Kidney (tissue), 14 donors: ENCODE measurements around the gene FIBCD1. TPM values are rescaled to one million over a fixed set of nuclear protein-coding genes. Genes with fewer than 3 reads are reported as not detected.

Source experiments
- DNase-seq, 5 donors: peaks; one replicate each; pipeline ENCODE4 v3.0.0-alpha.2; 2013 to 2020
- FAIRE-seq: peaks from 2 replicates; lab custom pipeline; 2012; peaks lifted over from hg19 to GRCh38; lab: Jason Lieb, UNC
- H3K27ac ChIP-seq, 2 donors: one replicate each; pipeline ENCODE4 v1.7.0; 2013; ENCODE audit warnings: low read depth in 2 of 2, low read length in 2 of 2, inconsistent platforms in 1 of 2
- H3K27me3 ChIP-seq: one replicate; pipeline ENCODE4 v1.7.1; 2013; ENCODE audit warnings: low read length, inconsistent platforms; ENCODE audit not compliant: control insufficient read depth, insufficient read depth
- H3K36me3 ChIP-seq, 3 donors: one replicate each; pipeline versions ENCODE4 v1.7.0 to v1.7.1; 2013; ENCODE audit warnings: low read length in 3 of 3, control low read depth in 1 of 3, inconsistent platforms in 1 of 3; ENCODE audit not compliant: insufficient read depth in 3 of 3, control insufficient read depth in 2 of 3
- H3K4me1 ChIP-seq, 3 donors: one replicate each; pipeline versions ENCODE4 v1.7.0 to v1.7.1; 2013; ENCODE audit warnings: low read length in 3 of 3, inconsistent platforms in 1 of 3, low read depth in 1 of 3; ENCODE audit not compliant: control insufficient read depth in 2 of 3, insufficient read depth in 2 of 3
- H3K4me3 ChIP-seq, 3 donors: one replicate each; pipeline versions ENCODE4 v1.7.0 to v1.8.1; 2013; ENCODE audit warnings: low read length in 3 of 3, control low read depth in 1 of 3, inconsistent platforms in 1 of 3
- H3K9ac ChIP-seq, 3 donors: one replicate each; pipeline versions ENCODE4 v1.7.0 to v1.7.1; 2013; ENCODE audit warnings: low read length in 3 of 3, control low read depth in 1 of 3, inconsistent platforms in 1 of 3
- H3K9me3 ChIP-seq, 3 donors: one replicate each; pipeline versions ENCODE4 v1.7.0 to v1.7.1; 2013; ENCODE audit warnings: low read length in 3 of 3, control low read depth in 1 of 3, inconsistent platforms in 1 of 3; ENCODE audit not compliant: control insufficient read depth in 2 of 3, insufficient read depth in 1 of 3
- CTCF ChIP-seq: IDR thresholded peaks from 3 replicates; pipeline ENCODE4 v1.5.1; 2012; ENCODE audit warnings: mild to moderate bottlenecking, moderate library complexity, borderline replicate concordance; ENCODE audit not compliant: insufficient read depth; ENCODE audit errors: extremely low read depth
- intact Hi-C: fragments of 100-400 bp; cut with DNase I; formaldehyde crosslinking; loops from one replicate; pipeline ENCODE4 v1.11.1; 2022
- polyA plus RNA-seq: library from polyadenylated mRNA; stranded (reverse); fragments of 350-450 nt; fragmentation: Illumina TruSeq; extraction: RNeasy Lipid Tissue Mini Kit (QIAGEN cat#74804); gene quantifications from one replicate; pipeline ENCODE4 v1.2.3, GENCODE V29; 2014; ENCODE audit warnings: low read depth, low replicate concordance; ENCODE audit not compliant: insufficient read depth
- total RNA-seq: library from RNA; stranded (reverse); fragmentation: NEBNext Ultra II Directional; extraction: Animal tissue kit (Norgen Biotek cat#: 25700); gene quantifications from one replicate; pipeline ENCODE4 v1.2.1, GENCODE V29; 2021
- donor health status: control.
- donor health status: control.
- donor health status: control.
- donor health status: control.
- donor health status: control.
- donor health status: DM: yes; HTN: yes; CAD: no.
- donor health status: Normal renal cell carcinoma (clear cell type).

FIBCD1 gene
- total and polyA plus RNA-seq, 2 donors from 2014 or later, result 0.25 TPM; not detected in 1

- DNase-seq (peak in 1 of 5 donors; percentile 41), FAIRE-seq (no peak)
- Histone ChIP-seq H3K4me1 (no peaks in the 10 kb centered on the region), H3K27me3 (no peaks in the 10 kb centered on the region), H3K9ac (no peak overlapping the region), H3K9me3 (no peaks in the 10 kb centered on the region), H3K4me3 (no peak overlapping the region), H3K27ac (no peak overlapping the region), H3K36me3 (peaks cover 7 to 60% (median 42%) of the 10 kb centered on the region in 3 donors)
- intact Hi-C loops, result no loop called here
- no peak for TF ChIP-seq CTCF
Observed at GRCh38 chr9:130880599-130881220, 58.3 kb downstream of the FIBCD1 start.

GRCh38 chr9:130879863-130880411 lies 59.1 kb downstream of the FIBCD1 start:
- H3K27ac ChIP-seq, result no peak overlapping the region
- no peak overlapping the region for H3K9ac ChIP-seq
- H3K27me3 ChIP-seq, result no peaks in the 10 kb centered on the region
- no peaks in the 10 kb centered on the region for H3K4me1 ChIP-seq
- no peak for DNase-seq
- no peak for FAIRE-seq
- no peak overlapping the region for H3K4me3 ChIP-seq
- intact Hi-C loops, result no loop called here
- no peaks in the 10 kb centered on the region for H3K9me3 ChIP-seq
- no peak for TF ChIP-seq CTCF
- H3K36me3 ChIP-seq, result peaks cover 7 to 58% (median 41%) of the 10 kb centered on the region in 3 donors

- intact Hi-C loops, result no loop called here
- no peak overlapping the region for H3K9ac ChIP-seq
- H3K4me1 ChIP-seq, result peaks cover 0 to 14% (median 3%) of the 10 kb centered on the region in 3 donors
- DNase-seq (no peak), FAIRE-seq (no peak)
- no peak for TF ChIP-seq CTCF
- no peaks in the 10 kb centered on the region for H3K9me3 ChIP-seq
- H3K27me3 ChIP-seq, result no peaks in the 10 kb centered on the region
- peaks cover 5 to 62% (median 44%) of the 10 kb centered on the region in 3 donors for H3K36me3 ChIP-seq
- no peak overlapping the region for H3K27ac ChIP-seq
- H3K4me3 ChIP-seq, result no peak overlapping the region
Observed at GRCh38 chr9:130878295-130878694, 60.8 kb downstream of the FIBCD1 start.
